HEK293 (cell line): Measurements from ENCODE around the gene TAC3.

Experiments used
- YY1 ChIP-seq: fragments of 450-650 bp; formaldehyde crosslinking; IDR thresholded peaks from 2 replicates; pipeline ENCODE4 v1.5.1; 2018; ENCODE audit warnings: missing biosample characterization, missing genetic modification characterization
- ZEB2 ChIP-seq: fragments of 450-650 bp; formaldehyde crosslinking; IDR thresholded peaks from 2 replicates; pipeline ENCODE4 v1.5.1; 2016; ENCODE audit warnings: missing biosample characterization, missing genetic modification characterization
- ZIC2 ChIP-seq: fragments of 450-650 bp; formaldehyde crosslinking; IDR thresholded peaks from 2 replicates; pipeline ENCODE4 v1.5.1; 2016; ENCODE audit warnings: missing biosample characterization, missing genetic modification characterization
- ZNF146 ChIP-seq: fragments of 450-650 bp; formaldehyde crosslinking; IDR thresholded peaks from 2 replicates; pipeline ENCODE4 v1.5.1; 2016; ENCODE audit warnings: missing biosample characterization, missing genetic modification characterization
- ZNF292 ChIP-seq: fragments of 450-650 bp; formaldehyde crosslinking; IDR thresholded peaks from 2 replicates; pipeline ENCODE4 v1.5.1; 2016; ENCODE audit warnings: low read depth, missing biosample characterization, missing genetic modification characterization, borderline replicate concordance
- ZNF548 ChIP-seq: fragments of 450-650 bp; formaldehyde crosslinking; IDR thresholded peaks from 2 replicates; pipeline ENCODE4 v1.5.1; 2016; ENCODE audit warnings: missing biosample characterization, missing genetic modification characterization
- ZNF561 ChIP-seq: fragments of 450-650 bp; IDR thresholded peaks from 2 replicates; pipeline ENCODE4 v1.5.1; 2018; ENCODE audit warnings: missing biosample characterization, missing genetic modification characterization, borderline replicate concordance
- ZNF610 ChIP-seq: fragments of 450-650 bp; formaldehyde crosslinking; IDR thresholded peaks from 2 replicates; pipeline ENCODE4 v1.5.1; 2016; ENCODE audit warnings: missing biosample characterization, missing genetic modification characterization, borderline replicate concordance
- ZSCAN16 ChIP-seq: fragments of 450-650 bp; formaldehyde crosslinking; IDR thresholded peaks from 2 replicates; pipeline ENCODE4 v1.5.1; 2016; ENCODE audit warnings: missing biosample characterization, missing genetic modification characterization
- TF ChIP-seq, protein P1 (sequence below): fragments of 450-650 bp; formaldehyde crosslinking; IDR thresholded peaks from 2 replicates; pipeline ENCODE4 v1.5.1; 2016; ENCODE audit warnings: missing biosample characterization, missing genetic modification characterization
- TF ChIP-seq, protein P2 (sequence below): fragments of 450-650 bp; formaldehyde crosslinking; IDR thresholded peaks from 2 replicates; pipeline ENCODE4 v1.5.1; 2016; ENCODE audit warnings: missing biosample characterization, missing genetic modification characterization

DNA sequence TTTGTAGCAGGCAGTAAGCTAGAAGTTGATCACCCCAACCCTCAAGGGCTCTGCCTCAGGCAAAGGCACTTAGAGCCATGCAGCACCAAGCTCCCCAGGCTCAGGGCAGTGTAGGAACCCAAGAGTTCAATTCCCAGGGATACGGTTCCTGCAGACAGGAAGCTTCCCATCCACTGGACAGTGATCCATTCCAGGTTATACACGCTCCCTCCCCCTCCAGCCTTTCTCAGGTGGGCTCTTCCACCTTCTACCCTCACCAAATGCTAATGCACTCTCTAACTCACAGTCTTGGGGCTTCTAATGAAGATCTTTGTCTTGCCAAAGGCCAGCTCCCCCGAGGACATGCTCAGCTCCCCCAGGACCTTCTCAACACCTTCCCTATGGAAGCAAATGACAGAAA is 20.9 kb upstream of the TAC3 start:
- no peak for TF ChIP-seq ZNF561 (tag by site-specific recombination)
- no peak for TF ChIP-seq ZNF146 (tag by site-specific recombination)
- TF ChIP-seq ZNF548, result no peak
- no peak for TF ChIP-seq ZIC2 (tag by site-specific recombination)
- TF ChIP-seq ZSCAN16 (tag by site-specific recombination), result no peak
- TF ChIP-seq ZNF610 (tag by site-specific recombination), result no peak
- TF ChIP-seq, protein P1, sequence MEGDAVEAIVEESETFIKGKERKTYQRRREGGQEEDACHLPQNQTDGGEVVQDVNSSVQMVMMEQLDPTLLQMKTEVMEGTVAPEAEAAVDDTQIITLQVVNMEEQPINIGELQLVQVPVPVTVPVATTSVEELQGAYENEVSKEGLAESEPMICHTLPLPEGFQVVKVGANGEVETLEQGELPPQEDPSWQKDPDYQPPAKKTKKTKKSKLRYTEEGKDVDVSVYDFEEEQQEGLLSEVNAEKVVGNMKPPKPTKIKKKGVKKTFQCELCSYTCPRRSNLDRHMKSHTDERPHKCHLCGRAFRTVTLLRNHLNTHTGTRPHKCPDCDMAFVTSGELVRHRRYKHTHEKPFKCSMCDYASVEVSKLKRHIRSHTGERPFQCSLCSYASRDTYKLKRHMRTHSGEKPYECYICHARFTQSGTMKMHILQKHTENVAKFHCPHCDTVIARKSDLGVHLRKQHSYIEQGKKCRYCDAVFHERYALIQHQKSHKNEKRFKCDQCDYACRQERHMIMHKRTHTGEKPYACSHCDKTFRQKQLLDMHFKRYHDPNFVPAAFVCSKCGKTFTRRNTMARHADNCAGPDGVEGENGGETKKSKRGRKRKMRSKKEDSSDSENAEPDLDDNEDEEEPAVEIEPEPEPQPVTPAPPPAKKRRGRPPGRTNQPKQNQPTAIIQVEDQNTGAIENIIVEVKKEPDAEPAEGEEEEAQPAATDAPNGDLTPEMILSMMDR (tag by site-specific recombination), result no peak
- TF ChIP-seq, protein P2, sequence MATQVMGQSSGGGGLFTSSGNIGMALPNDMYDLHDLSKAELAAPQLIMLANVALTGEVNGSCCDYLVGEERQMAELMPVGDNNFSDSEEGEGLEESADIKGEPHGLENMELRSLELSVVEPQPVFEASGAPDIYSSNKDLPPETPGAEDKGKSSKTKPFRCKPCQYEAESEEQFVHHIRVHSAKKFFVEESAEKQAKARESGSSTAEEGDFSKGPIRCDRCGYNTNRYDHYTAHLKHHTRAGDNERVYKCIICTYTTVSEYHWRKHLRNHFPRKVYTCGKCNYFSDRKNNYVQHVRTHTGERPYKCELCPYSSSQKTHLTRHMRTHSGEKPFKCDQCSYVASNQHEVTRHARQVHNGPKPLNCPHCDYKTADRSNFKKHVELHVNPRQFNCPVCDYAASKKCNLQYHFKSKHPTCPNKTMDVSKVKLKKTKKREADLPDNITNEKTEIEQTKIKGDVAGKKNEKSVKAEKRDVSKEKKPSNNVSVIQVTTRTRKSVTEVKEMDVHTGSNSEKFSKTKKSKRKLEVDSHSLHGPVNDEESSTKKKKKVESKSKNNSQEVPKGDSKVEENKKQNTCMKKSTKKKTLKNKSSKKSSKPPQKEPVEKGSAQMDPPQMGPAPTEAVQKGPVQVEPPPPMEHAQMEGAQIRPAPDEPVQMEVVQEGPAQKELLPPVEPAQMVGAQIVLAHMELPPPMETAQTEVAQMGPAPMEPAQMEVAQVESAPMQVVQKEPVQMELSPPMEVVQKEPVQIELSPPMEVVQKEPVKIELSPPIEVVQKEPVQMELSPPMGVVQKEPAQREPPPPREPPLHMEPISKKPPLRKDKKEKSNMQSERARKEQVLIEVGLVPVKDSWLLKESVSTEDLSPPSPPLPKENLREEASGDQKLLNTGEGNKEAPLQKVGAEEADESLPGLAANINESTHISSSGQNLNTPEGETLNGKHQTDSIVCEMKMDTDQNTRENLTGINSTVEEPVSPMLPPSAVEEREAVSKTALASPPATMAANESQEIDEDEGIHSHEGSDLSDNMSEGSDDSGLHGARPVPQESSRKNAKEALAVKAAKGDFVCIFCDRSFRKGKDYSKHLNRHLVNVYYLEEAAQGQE, result no peak
- no peak for TF ChIP-seq ZEB2 (tag by site-specific recombination)
- no peak for TF ChIP-seq ZNF292
- no peak for TF ChIP-seq YY1 (tag by site-specific recombination)
